C1 segment of cervical spinal cord (tissue), 14 donors: ENCODE measurements around the gene FOXN3.
A peak's percentile ranks its signal among the peaks of the same experiment; 100 is the strongest.

Experiments
- DNase-seq, 14 donors: peaks; one replicate each; lab custom pipeline; 2025; lab: John Stamatoyannopoulos, UW

Gene FOXN3

DNA sequence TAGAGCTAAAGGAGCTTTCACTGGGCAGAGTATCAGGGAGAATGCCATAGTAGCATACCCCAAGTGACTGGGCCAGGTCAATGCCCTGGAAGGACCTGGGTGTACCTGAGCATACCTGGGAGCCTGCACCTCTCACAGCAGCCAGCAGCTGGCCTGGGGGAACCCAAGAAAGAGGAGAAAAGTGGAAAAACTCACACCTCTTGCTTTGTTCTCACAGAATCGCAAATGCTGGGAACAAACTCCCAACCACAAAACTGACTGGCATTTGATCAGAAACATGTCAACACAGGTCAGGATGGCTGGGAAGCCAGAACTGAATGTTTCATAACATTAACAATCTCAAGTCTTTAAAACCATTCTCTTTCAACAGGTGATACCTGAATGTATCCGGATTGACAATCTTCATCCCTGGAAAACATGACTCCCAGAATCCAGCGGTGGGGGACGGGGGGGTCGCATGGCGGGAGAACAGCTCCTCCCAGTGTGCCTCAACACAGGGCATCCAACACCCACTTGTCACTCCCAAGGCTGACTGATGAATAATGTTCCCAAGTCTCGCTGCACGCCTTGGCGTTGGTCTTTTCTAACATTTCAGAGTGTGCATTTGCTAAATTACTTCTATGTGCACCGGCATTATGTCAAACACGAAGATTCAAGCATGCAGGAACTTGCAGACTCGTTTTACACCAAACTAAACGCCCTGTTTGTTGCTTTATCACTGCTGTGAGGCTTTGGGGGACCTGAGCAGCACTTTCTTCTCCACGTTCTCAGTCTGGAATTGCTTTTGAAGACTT lies 7.9 kb downstream of the FOXN3 start:
- DNase-seq: peak in 1 of 14 donors; percentile 39

DNA sequence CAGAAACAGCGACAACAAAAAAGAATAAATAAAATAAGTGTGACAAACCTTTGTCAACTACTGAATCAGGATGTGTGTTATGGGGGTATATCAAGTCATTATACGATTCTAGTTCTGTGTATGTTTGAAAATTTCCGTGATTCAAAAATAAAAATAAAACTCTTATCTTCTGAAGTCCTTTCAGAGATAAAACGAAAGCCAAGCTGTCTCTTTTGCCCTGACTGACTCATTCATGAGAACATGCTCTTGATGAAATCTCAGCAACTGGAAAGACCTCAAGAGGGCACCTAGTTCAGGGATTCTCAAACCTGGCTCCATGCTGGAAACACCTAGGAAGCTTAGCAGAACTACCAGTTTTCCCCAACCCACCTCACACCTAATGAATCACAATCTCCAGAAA lies 9.2 kb downstream of the FOXN3 start:
- peak in 1 of 14 donors; percentile 17 for DNase-seq

DNA sequence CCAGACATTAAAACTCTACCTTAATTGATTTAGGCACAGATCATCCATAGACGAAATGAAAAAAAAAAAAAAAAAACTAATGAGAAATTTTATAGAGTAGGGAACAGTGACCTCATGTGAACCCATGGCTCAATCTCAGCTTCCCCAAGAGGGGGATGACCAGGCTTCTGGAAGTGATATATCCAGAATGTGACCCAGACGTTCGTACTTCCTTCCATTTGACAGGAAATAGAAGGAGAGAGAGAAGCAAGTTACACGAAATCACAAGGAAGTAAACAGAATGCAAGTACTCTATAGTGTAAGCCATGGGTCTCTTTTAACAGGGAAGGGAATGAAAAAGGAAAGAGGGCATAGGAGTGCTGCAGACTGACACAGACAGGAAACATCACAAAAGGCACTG lies 10.1 kb downstream of the FOXN3 start:
- DNase-seq: peak in 1 of 14 donors; percentile 11

DNA sequence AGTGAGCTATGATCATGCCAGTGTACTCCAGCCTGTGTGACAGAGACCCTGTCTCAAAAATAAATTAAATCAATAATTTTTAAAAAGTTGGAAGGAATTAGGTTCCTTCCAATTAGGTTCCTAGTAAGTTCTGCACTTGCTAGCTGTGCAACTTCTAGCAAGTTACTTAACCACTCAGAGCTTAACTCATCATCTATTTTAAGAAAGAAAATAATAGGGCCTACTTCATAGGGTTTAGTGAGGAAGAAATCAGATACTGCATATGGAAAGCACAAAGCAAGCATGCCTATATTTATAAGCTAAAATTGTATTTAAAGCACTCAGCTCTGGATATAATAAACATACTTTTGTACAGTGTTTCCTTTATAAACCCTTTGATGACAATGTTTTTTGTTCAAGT lies 10.7 kb downstream of the FOXN3 start:
- DNase-seq: no peak

DNA sequence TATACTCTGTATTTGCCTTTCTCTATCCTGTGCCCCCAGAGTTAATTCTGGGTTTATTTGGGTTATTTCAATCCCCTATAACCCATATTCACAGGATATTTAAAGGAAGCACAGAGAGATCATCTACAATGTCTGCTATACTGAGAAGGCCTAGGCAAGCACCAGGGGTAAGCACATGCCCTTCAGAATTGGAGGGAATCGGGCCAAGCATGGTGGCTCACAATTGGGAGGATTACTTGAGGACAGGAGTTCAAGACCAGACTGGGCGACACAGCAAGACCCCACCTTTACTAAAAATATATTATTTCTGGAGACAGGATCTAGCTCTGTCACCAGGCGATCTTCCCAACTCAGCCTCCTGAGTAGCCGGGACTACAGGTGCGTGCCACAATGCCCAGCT lies 11.3 kb downstream of the FOXN3 start:
- no peak for DNase-seq

DNA sequence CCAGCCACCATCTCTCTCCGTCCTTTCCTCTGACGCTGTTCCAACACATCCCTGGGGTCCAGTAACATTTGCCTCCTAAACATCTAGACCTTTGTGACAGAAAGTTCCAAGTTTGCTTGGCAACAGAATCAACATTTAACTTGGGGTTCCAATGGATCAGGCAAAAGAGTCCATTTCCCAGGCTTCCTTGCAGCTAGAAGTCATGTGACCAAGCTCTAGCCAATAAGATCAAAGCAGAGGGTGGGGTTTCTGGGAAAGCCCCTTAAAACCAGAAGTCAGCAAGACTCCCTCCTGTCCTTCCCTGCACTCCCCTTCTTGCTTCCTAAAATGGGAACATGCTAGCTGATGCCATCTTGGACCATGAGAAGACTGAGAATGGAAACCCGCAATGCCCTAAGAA lies 14.7 kb downstream of the FOXN3 start:
- DNase-seq: no peak

DNA sequence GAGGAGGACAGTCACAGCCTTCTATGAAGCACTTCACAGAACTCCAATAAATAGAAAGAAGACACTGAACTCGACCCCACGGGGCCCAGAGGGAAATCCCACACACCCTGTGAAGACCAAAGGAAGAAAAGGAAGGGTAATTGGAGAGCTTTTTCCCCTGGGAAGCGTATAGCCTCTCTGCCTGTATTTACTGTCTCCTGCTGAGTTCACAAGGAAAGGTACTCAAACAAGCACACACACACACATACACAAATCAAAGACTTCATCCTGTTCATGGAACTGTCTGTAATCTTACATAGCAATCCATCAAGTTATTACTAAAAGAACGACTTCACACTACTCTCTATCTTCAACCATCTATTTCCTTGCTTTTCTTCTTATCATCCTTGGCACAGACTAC lies 15.3 kb downstream of the FOXN3 start:
- no peak for DNase-seq

DNA sequence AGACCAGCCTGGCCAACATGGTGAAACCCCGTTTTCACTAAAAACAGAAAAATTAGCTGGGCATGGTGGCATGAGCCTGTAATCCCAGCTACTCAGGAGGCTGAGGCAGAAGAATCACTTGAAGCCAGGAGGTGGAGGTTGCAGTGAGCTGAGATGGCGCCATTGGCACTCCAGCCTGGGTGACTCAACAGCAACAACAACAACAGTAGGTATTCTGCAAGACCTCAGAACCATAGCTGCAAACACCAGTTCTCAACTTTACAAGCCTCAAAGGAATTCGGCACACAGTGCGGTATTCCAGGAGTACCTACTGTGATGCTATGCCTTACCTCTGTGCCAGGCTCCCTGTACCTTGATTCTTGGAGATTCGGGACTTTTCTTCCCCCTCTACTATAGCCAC lies 15.8 kb downstream of the FOXN3 start:
- no peak for DNase-seq

DNA sequence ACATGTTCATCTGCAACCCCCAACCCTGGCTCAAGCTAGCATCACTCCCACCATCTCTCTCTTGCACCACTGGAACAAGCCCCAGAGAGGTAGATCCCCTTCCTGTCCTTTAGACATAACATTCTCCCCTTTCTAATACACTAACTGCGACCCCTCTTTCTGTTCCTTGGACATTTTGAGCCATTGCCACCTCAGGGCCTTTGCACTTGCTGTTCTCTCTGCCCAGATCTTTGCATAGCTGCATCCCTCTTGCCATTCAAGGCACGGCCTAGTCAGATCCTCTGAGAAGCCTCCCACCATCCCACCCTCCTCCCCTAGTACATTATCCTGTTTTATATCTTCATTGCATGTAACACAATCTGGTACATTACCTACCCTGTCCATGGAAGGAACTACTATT lies 16.5 kb downstream of the FOXN3 start:
- no peak for DNase-seq

DNA sequence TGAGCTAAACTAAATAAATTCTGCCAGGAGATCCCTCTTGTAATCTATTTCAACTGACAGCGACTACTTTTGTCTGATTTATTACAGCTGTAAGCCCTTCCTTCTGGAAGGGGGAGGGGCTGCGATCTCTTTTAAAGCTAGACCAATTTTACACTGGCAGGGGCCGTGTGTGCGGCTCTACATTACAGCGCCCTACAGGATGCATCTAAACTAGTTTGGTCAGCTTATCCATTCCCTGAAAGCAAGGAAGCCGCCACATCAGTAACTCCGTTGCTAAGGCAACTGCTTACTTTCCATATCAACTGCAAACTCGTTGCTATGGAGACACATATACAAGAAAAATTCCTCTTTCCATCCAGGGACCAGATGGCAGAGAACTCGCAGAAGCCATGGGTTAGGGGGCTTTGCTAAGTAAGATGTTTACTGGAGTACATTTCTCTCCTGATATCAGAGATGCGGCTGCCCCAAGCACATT lies 17.4 kb downstream of the FOXN3 start:
- DNase-seq: peak in 1 of 14 donors; percentile 43

DNA sequence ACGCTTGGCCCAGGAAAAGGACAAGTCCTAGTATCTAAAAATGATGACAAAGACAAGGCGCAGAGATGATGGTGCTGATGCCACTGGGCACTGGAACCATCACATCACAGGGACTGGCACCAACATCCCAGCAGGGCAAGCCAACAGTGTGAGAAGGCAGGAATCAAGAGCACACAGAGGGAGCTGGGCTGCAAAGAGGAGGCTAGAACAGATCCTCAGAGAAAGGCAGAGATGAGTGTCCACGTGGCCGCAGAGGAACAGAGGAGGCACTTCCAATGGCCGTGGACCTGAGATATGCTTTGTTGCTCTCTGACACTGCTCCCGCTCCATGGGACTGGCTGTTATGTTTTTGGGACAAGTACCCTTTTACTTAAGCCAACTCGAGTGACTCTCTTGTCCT lies 17.9 kb downstream of the FOXN3 start:
- peak in 2 of 14 donors; percentile 29 to 40 for DNase-seq

DNA sequence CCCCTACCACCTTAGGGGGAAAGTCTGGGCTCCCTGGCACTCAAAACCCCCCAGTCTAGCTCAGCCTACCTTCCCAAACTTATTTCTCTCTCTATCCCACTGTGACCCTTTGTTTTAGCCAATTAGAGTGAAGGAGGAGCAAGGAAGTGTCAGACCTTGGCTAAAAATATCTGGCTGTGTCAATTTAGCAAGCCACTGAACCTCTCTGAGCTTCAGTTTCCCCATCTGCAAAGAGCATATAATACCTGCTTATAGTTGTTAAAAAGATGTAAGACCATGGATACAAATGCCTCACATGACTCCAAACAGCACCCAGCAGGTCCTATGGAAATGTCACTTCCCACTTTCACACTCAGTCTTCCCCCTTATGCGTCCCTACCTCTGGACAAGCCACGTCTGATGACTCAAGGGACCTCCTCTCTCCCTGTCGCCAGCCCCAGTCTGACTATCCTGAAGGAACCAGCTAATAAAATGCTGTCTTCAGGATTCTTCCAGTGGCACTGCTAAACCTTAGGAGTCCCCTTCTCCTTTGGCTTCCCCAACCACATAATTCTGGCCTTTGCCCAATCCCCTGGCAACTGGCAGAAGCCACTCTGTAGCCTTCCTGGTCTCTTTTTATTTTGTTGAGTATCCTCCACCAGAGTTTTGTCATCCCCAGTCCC lies 19.3 kb downstream of the FOXN3 start:
- no peak for DNase-seq

DNA sequence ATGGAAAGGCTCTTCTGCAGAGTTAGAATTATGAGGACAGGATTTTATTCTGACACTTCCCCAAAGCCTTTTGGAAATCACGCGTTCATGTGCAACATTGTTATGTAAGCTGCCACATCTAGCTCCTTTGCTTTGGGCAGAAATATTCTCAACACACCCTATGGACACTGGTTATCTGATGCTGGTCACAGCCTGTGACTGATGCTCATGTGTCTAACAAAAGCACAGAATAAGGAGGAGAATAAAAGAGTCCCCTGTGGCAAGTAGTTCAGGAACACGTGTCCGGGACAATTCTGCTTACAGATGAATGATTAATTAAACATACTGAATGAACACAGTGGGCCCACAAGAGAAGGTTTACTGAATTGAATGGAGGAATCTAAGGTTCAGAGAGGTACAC lies 22.1 kb downstream of the FOXN3 start:
- peak in 1 of 14 donors; percentile 58 for DNase-seq

DNA sequence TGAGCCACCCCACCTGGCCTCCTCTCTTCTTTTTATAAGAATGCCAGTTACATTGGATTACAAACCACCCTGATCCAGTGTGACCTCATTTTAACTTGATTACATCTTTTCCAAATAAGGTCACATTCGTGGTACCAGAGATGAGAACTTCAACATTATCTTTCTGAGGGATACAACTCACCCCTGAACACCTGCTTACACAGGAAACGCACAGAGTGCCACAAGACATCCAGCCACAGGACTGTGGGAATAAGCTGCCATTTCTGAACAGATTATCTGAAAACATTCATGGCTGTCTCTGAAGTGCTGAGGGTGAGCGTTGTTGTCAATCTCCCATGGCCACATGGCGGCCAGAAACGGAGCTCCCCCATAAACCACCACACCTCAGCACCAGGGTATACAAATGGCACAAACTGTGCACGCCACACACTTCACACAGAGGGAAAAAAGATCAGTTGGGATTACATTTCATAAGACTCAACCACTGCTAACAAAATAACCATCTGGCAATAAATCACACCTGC lies 23.7 kb downstream of the FOXN3 start:
- peak in 1 of 14 donors; percentile 16 for DNase-seq

DNA sequence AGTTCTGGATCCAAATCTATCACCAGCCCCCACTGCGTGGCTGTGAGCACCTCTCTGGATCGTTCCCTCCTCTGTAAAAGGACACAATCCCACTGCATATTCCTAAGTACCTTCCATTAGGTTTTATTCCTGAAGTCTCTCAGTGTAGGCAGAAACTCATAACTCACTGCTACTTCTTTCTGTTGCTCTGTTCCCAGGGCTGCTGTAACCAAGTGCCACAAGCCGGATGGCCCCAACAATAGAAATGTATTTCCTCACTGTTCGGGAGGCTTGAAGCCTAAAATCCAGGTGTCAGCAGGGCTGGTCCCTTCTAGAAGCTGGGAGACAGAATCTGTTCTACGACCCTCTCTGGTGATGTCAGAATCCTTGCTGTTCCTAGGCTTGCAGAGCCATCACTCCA lies 24.9 kb downstream of the FOXN3 start:
- no peak for DNase-seq

DNA sequence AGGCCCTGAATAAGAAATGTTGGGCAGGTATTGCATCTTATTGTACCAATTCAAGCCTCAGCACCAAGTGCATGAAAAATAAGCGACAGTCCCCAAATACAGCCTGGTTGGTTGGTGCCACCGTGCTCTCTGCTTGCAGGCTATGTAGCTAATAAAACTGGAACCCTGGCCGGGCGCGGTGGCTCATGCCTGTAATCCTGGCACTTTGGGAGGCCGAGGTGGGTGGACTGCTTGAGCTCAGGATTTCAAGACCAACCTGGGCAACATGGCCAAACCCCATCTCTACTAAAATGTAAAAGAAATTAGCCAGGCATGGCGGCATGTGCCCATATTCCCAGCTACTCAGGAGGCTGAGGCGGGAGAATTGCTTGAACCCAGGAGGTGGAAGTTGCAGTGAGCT lies 25.5 kb downstream of the FOXN3 start:
- DNase-seq: no peak

DNA sequence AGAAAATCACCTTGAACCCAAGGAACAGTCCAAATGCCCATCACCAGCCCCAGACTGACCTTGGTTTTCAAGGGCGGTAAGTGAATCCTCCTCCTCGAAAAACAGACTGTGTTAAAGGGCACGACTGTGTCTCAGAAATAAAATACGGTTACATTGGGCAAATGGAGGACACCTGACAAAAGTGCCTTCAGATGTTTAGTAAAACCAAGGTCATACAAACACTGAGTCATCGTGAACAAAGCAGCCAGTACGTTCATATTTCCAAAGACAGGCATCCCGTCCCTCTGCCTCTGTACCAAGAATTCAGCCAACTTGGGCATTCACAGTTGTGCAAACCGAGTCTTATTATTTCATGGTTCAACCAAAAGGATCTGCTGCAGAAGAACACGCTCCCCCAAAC lies 25.9 kb downstream of the FOXN3 start:
- no peak for DNase-seq

DNA sequence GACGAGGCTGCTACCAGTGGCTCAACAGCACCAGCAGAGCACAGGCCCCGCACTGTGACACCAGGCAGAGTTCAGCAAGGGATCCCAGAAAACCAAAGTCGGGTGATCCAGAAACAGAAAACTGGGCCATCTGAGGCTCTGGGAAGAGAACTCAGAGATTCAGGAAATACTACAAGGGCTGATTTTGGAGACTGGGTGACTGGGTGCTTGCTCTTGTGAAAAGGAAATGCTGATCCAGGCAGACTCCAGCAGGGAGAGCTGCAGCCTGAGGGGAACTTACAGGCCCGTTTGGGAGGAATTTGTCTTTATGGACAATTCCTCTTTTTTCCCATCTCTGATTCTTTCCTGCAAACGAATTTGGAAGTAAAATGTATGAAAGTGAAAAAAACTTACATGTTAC lies 28.2 kb downstream of the FOXN3 start:
- no peak for DNase-seq

DNA sequence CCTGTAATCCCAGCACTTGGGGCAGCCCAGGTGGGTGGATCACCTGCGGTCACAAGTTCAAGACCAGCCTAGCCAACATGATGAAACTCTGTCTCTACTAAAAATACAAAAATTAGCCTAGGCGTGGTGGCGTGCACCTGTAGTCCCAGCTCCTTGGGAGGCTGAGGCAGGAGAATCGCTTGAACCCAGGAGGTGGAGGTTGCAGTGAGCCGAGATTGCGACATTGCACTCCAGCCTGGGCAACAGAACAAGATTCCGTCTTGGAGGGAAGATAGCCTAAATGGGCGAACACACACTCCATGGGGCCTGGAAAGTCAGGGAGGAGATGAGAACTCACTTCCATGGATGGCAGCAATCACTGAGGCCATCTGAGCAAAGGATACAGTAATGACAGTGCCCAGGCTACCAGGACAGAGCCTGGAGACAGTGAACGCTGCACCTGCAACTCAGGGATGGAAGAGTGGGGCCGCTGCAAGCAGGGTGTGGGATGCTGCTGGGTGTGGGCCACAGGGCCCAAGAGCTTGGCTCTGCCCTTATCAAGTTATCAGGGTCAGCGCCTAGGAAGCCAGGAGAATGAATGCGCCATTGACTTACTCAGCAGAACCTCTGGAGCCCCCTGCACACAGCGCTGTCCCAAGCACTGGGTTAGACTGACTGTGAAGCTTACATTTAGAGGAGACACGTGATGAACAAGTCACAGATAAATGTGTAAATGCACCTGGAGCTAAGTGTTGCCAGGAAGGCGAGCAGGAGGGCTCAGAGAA lies 28.9 kb downstream of the FOXN3 start:
- DNase-seq: no peak

DNA sequence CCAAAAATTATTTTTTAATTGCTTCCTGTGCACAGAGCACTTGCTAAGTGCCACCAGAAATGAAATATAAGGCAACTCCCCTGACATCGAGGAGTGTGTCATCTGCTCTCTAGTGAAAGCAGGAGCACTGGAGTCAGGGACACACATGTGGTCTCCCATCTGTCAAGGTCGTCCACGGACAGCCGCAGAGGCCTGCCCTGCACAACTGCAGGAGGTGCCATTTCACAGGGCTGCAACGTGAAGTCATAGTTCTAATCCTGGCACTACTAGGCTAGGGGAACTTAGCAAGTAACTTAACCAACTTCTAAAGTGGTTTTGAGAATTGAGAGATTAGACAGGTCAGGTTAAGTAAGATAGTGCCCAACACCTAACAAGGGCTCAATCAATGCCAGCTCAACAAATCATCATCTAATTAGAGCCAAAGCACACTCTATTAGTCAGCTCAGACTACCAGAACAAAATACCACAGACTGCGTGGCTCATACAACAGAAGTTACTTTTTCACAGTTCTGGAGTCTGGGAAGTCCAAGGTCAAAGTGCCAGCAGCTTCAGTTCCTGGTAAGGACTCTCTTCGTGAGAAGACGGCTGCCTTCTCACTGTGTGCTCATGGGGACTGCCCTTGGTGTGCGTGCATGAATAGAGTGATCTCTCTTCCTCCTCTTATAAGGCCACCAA lies 30.7 kb downstream of the FOXN3 start:
- no peak for DNase-seq

DNA sequence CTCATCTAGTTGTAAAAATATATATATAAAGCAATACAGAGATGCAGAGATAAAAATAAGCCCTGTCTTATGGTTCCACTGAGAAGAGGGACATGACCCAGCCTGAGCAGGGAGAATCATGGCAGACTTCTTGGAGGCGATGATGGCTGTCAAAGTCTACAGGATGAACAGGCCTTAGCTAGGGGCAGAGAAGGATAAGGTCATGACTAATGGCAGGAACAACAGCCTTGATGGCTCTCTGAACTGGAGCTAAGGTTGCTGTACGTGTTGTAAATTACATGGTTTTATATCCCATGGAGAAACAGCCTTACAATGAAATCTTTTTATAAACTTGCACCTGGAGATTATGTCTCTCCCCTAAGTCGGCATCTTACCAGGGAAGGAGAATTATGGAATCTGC lies 32.4 kb downstream of the FOXN3 start:
- no peak for DNase-seq

DNA sequence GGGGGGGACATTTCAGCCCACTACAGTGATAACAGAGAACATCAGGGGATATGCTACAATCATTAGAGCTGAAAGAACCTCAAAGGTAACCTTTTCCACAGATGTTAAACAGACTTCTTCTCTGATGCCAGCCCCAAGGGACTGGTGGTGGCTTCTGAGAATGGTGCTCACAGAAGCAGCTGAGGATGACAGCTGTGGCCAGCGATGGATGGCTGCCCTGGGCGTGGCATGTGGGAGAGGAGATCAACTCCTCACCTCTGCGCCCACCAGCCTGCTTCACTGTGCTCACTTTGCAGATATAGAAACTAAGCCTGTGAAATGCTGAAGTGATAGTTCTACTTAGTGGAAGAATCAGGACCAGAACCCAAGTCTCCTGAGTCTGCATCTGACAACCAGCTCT lies 33.0 kb downstream of the FOXN3 start:
- no peak for DNase-seq
